GM10847 (cell line): ENCODE results near the gene FANCD2.

Source experiments
- POLR2A ChIP-seq: IDR thresholded peaks from 2 replicates; pipeline ENCODE4 v1.6.1; 2011; ENCODE audit not compliant: insufficient read length; ENCODE audit errors: extremely low read depth

Gene FANCD2

GRCh38 chr3:10026084-10026890 lies at the start of gene FANCD2:
FANCD2 (plus strand) TSS chr3:10026437; CDS start chr3:10028658, 2,221 bp downstream.
- TF ChIP-seq POLR2A: peak; percentile 79

DNA sequence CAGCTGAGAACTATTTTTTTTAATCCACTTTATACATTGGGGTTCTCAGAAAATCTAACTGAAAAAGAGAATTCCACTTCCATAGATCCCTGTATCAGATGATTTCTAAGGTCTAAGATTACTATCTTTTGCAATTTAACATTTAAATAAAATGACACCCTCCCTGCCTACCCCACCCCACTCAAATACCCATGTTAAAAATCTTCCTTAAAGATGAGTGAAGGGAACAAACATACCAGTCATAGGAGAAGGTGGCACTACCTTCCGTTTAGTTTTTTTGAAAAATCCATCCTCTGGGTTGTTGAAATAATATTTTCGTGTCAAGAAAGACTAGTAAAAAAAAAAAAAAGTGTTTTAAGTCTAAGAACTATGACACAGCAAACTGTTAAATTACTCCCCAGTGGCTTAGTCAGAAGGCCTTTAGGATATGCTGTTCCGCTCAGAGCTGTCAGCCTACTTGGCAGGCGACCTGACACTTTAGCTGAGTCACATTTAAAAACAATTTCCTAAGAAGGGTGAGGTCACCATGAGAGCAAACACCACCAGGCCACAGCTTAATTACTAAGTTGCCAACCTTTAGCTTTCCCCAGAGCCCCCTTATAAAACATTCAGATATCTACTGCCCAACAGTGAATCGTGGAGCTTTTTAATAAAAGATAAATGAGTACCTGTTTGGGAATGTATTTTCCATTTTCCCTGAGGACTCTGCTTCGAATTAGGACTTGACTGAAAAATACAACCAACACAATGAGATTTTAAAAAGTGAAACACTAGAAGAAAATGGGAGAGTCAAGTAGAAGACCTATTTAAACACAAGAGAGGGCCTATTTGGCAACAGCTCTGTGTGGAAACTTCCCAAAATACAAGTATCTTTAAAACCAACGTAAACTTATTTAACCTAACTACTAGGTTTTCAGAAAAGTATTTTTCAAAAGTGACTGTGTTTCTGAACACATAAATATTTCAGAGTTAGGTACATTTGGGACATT lies 49.2 kb upstream of the FANCD2 start:
- TF ChIP-seq POLR2A: no peak

- TF ChIP-seq POLR2A: no peak
Measured at GRCh38 chr3:9978710-9979305, 47.4 kb upstream of the FANCD2 start.

- TF ChIP-seq POLR2A: no peak
Measured at GRCh38 chr3:9980251-9980650, 46.0 kb upstream of the FANCD2 start.

GRCh38 chr3:9986230-9986725 lies 40.0 kb upstream of the FANCD2 start:
- no peak for TF ChIP-seq POLR2A

DNA sequence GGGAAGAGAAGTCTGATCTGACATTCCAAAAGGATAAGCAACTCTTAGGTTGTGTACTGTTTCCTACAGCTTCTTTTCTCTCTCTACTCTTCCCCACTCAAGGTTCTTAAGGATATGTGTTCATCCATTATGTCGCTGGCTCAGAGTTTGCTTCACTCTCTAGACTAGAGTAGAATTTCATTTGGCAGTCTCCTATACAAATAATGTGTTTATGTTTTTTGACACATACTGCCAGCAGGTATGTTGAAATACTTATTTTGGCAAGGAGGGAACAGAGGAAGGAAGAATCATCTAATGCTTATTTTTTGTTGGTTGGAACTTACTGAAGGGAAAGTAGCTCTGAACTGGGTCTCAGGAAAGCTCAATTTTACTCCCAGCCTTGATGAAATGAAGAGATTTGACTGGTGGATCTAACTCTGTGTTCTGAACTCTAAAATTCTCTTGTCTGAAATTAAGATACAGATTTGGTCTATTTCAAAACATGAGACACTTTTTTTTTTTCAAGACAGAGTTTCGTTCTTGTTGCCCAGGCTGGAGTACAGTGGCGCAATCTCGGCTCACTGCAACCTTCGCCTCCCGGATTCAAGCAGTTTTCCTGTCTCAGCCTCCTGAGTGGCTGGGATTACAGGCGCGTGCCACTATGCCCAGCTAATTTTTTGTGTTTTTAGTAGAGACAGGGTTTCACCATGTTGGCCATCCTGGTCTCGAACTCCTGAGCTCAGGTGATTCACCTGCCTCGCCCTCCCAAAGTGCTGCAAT lies 32.0 kb upstream of the FANCD2 start:
- TF ChIP-seq POLR2A: no peak

GRCh38 chr3:10000686-10001085 lies 25.6 kb upstream of the FANCD2 start:
- TF ChIP-seq POLR2A: no peak

- TF ChIP-seq POLR2A: no peak
Measured at GRCh38 chr3:10002951-10003350, 23.3 kb upstream of the FANCD2 start.

DNA sequence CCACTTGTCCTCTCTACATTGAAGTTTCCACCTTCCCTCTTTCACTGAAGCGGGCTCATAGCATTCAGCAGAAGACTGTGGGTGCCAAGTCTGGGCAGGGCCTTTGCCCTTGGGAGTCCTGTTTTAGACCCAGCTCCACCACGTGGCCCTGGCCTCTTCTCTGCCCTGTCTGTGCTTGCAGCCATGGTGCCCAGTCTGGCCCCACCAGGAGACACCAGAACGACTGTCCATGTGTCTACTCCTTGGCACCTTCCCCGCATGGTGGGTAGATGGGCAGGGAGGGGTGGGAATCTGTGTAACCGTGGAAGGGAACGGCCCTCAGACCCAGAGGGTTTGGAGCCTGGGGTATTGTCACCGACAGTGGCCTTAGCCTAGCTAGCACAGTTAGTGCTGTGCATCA lies 21.7 kb upstream of the FANCD2 start:
- TF ChIP-seq POLR2A: no peak

DNA sequence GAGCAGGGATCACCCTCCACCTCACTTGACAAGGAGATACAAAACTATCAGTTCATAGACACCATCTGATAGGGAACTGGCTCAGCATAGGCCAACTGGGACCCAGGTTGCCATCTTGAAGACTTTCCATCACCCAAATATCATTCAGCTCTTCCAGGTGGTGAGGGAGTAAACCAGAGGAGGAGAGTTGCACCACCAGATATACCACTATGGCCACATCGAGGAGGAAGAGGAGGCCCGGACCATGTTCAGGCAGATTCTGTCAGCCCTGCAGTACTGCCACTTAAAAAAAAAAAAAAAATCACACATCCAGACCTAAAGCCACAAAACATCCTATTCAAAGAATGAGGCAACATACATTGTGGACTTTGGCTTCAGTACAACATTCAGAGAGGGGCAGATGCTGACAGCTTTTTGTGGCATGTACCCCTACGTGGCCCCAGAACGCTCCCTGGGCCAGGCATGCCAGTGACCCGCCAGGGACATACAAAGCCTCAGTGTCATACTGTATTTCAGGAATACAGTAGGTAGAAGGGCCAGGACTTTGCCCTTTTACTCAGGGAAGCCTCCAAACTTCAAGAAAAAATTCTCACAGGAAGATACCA lies 21.2 kb upstream of the FANCD2 start:
- TF ChIP-seq POLR2A: no peak

DNA sequence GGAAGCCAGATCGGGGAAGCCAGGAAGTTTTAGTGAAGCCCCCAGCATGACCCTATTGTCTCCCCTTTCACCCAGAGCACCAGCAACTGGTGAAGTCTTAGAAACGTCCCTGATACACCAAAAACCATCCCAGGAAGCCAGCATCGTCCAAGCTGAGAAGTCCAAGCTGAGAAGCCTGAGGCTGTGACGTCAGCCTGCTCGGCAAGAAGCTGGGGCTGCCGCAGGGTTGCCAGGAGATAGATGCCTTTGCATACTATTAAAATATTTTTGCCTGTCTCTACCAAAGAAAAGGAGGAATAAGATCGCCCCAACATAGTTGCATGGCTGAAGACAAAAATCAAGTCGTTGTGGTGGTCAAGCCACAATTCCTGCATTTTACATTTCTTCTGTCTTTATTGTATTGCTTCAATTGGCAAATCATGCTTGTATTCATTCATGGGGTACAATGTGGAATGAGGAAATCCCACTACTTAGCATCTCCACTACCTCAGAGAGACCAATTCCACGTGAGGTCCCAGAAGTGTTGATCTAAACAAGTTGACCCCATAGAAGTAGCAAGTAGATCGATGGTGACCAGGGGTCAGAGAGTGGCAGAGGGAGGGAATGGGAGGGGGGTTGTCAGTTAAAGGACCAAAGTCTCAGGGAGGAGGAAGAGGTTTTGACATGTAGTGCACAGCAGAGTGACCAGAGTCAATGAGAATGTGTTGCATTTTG lies 20.0 kb upstream of the FANCD2 start:
- TF ChIP-seq POLR2A: no peak

GRCh38 chr3:10006762-10007090 lies 19.5 kb upstream of the FANCD2 start:
- TF ChIP-seq POLR2A: no peak

DNA sequence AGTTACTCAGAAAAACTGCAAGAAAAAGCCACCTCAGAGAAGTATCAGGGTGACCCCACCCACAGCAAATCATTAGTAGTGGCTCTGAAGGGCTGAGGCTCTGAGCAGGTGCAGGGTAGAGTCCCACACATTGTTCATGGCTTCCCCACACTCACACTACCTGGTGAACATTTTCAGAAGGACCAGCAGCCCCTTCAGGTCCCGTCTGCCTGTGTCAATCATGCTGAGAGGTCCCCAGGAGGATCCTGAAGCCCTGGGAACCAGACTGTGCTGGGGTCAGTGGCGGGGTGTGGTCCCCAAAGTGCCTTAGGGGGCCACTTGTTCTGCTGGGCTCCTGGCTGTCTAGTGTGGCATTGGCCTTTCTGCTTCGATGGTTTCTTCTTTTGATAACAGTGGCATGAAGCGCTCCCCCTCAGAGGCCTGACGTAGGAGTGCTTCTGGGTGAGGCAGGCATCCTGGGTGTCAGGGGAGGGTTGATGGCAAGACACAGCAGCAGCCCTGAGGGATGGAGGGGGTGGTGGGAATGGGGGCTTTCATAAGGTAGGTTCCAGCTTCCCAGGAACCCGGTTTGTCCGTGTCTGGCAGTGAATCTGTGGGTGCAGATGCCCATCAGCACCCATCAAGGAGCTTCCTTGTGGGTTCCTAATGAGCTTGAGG lies 19.0 kb upstream of the FANCD2 start:
- TF ChIP-seq POLR2A: no peak

- no peak for TF ChIP-seq POLR2A
Measured at GRCh38 chr3:10008588-10009344, 17.5 kb upstream of the FANCD2 start.
